GM19372 (cell line): Measurements from ENCODE around the gene CYP19A1.
A peak's percentile ranks its signal among the peaks of the same experiment; 100 is the strongest.

ENCODE experiments used
- ATAC-seq: cut with Tn5 transposase; IDR thresholded peaks from one replicate; pipeline ENCODE4 v1.9.1; 2021; ENCODE audit warnings: mild to moderate bottlenecking, low read depth, moderate library complexity; ENCODE audit not compliant: unreplicated experiment

Gene CYP19A1

GRCh38 chr15:51227940-51228732 is 110.3 kb downstream of the CYP19A1 start:
- peak; percentile 80 for ATAC-seq

- ATAC-seq, result no peak
These were observed 111.7 kb downstream of the CYP19A1 start for GRCh38 chr15:51226576-51227210.

- ATAC-seq, result no peak
These were observed 114.0 kb downstream of the CYP19A1 start for GRCh38 chr15:51224428-51224827.

GRCh38 chr15:51223771-51224229 is 114.6 kb downstream of the CYP19A1 start:
- ATAC-seq, result no peak

- no peak for ATAC-seq
These were observed 120.0 kb downstream of the CYP19A1 start for GRCh38 chr15:51218299-51218938.

GRCh38 chr15:51212909-51213308 is 125.5 kb downstream of the CYP19A1 start:
- no peak for ATAC-seq

GRCh38 chr15:51212239-51212638 is 126.2 kb downstream of the CYP19A1 start:
- no peak for ATAC-seq

GRCh38 chr15:51205050-51205975 is 133.1 kb downstream of the CYP19A1 start:
- ATAC-seq, result no peak

- ATAC-seq, result no peak
These were observed 134.6 kb downstream of the CYP19A1 start for GRCh38 chr15:51203797-51204196.

GRCh38 chr15:51202783-51203182 is 135.6 kb downstream of the CYP19A1 start:
- no peak for ATAC-seq

GRCh38 chr15:51201581-51201980 is 136.8 kb downstream of the CYP19A1 start:
- ATAC-seq, result no peak

GRCh38 chr15:51200792-51201191 is 137.6 kb downstream of the CYP19A1 start:
- no peak for ATAC-seq

GRCh38 chr15:51199541-51199940 is 138.9 kb downstream of the CYP19A1 start:
- ATAC-seq, result no peak

- ATAC-seq, result no peak
These were observed 139.6 kb downstream of the CYP19A1 start for GRCh38 chr15:51198701-51199232.

GRCh38 chr15:51195459-51195858 is 142.9 kb downstream of the CYP19A1 start:
- ATAC-seq, result no peak

GRCh38 chr15:51193979-51194378 is 144.4 kb downstream of the CYP19A1 start:
- ATAC-seq, result no peak

GRCh38 chr15:51193526-51193925 is 144.9 kb downstream of the CYP19A1 start:
- no peak for ATAC-seq

- no peak for ATAC-seq
These were observed 145.7 kb downstream of the CYP19A1 start for GRCh38 chr15:51192521-51193280.

GRCh38 chr15:51191766-51192165 is 146.6 kb downstream of the CYP19A1 start:
- no peak for ATAC-seq
